MG63 (cell line): ENCODE data around the gene CEP112. TPM values are rescaled to one million over a fixed set of nuclear protein-coding genes. Genes with fewer than 3 reads are reported as not detected.

Source experiments
- DNase-seq: peaks from one replicate; pipeline ENCODE4 v3.0.0-alpha.2; 2020
- H3K27me3 ChIP-seq: fragments of 250-450 bp; sonication (Bioruptor Pico); 2 replicates; pipeline ENCODE4 v1.5.1; 2020; ENCODE audit warnings: mild to moderate bottlenecking, moderate library complexity
- H3K36me3 ChIP-seq: fragments of 250-450 bp; sonication (Bioruptor Pico); 2 replicates; pipeline ENCODE4 v1.5.1; 2020; ENCODE audit warnings: mild to moderate bottlenecking, moderate library complexity
- H3K4me3 ChIP-seq: fragments of 250-450 bp; sonication (Bioruptor Pico); 2 replicates; pipeline ENCODE4 v1.5.1; 2020; ENCODE audit warnings: mild to moderate bottlenecking, moderate library complexity
- H3K9me3 ChIP-seq: fragments of 250-450 bp; sonication (Bioruptor Pico); 2 replicates; pipeline ENCODE4 v1.5.1; 2020; ENCODE audit warnings: mild to moderate bottlenecking, moderate library complexity
- total RNA-seq: library from RNA; depleted of rRNA; stranded (reverse); fragments of >200 nt; shearing (Covaris generic); gene quantifications from 2 replicates; pipeline ENCODE4 v1.2.3, GENCODE V29; 2014; ENCODE audit warnings: low replicate concordance

The CEP112 gene
- total RNA-seq, 1 experiment from 2014 or later = 0.59 TPM

DNA sequence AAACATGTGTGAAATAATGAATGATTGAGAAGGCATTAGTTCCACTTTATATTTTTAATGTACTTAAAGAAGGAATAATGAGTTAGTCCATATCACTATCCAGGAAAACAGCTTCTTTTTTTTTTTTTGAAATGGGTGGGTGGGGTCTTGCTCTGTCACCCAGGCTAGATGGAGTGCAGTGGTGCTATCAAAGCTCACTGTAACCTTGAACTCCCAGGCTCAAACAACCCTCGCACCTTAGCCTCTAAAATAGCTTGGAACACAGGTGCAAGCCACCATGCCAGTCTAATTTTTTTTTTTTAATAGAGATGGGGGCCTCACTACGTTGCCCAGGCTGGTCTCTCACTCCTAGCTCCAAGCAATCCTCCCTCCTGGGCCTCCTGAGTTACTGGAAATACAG is 275.5 kb downstream of the CEP112 start:
- Histone ChIP-seq H3K36me3 (no peaks in the 10 kb centered on the region), H3K4me3 (no peak overlapping the region), H3K9me3 (no peaks in the 10 kb centered on the region), H3K27me3 (no peaks in the 10 kb centered on the region)
- no peak for DNase-seq

GRCh38 chr17:65914784-65915342 is 277.1 kb downstream of the CEP112 start:
- Histone ChIP-seq H3K27me3 (no peaks in the 10 kb centered on the region), H3K36me3 (no peaks in the 10 kb centered on the region), H3K9me3 (peaks cover 7% of the 10 kb centered on the region), H3K4me3 (no peak overlapping the region)
- no peak for DNase-seq

- H3K9me3 ChIP-seq = peaks cover 7% of the 10 kb centered on the region
- no peaks in the 10 kb centered on the region for H3K36me3 ChIP-seq
- H3K27me3 ChIP-seq = no peaks in the 10 kb centered on the region
- no peak overlapping the region for H3K4me3 ChIP-seq
- no peak for DNase-seq
Measured at GRCh38 chr17:65913326-65913850, 278.5 kb downstream of the CEP112 start.

GRCh38 chr17:65910836-65911235 is 281.1 kb downstream of the CEP112 start:
- H3K36me3 ChIP-seq = no peaks in the 10 kb centered on the region
- H3K9me3 ChIP-seq = peaks cover 7% of the 10 kb centered on the region
- no peak for DNase-seq
- no peak overlapping the region for H3K4me3 ChIP-seq
- no peaks in the 10 kb centered on the region for H3K27me3 ChIP-seq

DNA sequence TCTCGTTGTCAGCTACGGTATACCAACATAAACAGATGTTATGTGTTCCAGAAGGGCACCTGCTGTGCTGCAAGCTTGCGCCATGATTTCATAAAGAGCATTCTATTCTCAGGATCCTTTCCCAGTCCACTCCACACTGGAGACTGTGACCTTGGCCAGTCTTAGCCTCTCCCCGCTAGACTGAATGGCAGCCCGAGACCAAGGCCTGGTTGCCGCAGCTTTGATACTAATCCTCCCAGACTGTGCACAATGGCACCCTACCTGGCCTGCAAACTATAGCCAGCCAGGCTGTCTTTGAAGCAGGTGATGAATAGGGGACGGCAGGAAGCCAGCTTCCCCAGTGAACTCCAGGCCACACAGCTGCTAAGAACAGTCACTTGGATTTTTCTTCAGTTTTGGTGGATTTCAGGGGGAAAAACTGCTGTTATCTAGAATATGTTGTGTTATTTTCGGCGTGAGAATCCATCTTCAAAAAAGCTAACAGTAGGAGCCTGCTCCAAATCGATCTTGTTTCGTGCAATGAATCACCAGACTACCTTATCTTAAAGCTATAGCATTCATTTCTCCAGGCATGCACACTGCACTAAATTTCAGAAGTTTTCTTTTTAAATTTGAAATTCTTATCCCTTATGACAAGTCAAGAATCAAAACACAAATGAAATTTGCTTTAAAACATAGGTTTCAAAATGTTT is 289.0 kb downstream of the CEP112 start:
- Histone ChIP-seq H3K36me3 (no peaks in the 10 kb centered on the region), H3K4me3 (no peak overlapping the region), H3K9me3 (no peaks in the 10 kb centered on the region), H3K27me3 (no peaks in the 10 kb centered on the region)
- DNase-seq = no peak

GRCh38 chr17:65902155-65902554 is 289.8 kb downstream of the CEP112 start:
- no peaks in the 10 kb centered on the region for H3K27me3 ChIP-seq
- DNase-seq = no peak

GRCh38 chr17:65901394-65901793 is 290.5 kb downstream of the CEP112 start:
- DNase-seq = no peak
- no peak overlapping the region for H3K4me3 ChIP-seq

More at GRCh38 chr17:65902155-65902554, 289.8 kb downstream of the CEP112 start:
- Histone ChIP-seq H3K9me3 (no peaks in the 10 kb centered on the region), H3K36me3 (no peaks in the 10 kb centered on the region), H3K4me3 (no peak overlapping the region)

DNA sequence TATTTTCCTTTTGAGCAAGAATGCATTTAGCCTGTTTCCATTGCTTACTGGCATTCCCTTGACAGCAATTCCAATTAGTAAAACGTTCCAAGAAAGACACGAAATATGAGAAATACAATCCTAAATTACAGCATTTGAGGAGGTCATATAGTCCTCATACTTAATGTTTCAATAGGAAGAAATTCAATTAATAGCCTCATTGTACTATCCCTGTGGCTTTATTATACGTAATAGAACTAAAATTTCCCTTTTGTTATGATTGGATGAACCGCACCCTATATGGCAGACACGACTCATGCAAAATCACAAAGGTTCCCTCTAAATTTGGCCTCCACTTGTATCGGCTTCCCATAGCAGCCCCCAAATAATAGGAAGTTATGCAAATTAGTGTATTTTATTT is 291.7 kb downstream of the CEP112 start:
- no peaks in the 10 kb centered on the region for H3K9me3 ChIP-seq
- H3K4me3 ChIP-seq = no peak overlapping the region
- H3K36me3 ChIP-seq = no peaks in the 10 kb centered on the region
- DNase-seq = no peak
- H3K27me3 ChIP-seq = no peaks in the 10 kb centered on the region

More at GRCh38 chr17:65901394-65901793, 290.5 kb downstream of the CEP112 start:
- Histone ChIP-seq H3K36me3 (no peaks in the 10 kb centered on the region), H3K9me3 (no peaks in the 10 kb centered on the region), H3K27me3 (no peaks in the 10 kb centered on the region)

DNA sequence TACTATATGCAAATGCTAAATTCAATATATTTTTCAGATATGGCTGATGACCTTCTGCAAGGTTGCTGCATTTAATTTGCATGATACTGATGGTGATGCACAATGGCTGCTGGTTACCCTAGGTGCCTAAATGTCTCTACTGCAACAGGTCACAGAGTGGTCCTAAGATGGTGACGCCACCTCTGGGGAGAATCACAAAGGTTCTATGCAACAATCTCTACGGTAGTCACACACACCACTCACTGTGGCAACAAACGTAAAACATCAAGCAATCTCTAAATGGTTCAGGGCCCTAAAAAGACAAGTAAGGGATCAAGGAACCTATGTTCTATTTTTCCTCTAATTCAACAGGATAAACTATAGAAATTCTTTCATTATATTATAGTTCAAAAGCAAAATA is 293.3 kb downstream of the CEP112 start:
- H3K36me3 ChIP-seq = no peaks in the 10 kb centered on the region
- H3K4me3 ChIP-seq = no peak overlapping the region
- no peak for DNase-seq
- H3K27me3 ChIP-seq = no peaks in the 10 kb centered on the region
- no peaks in the 10 kb centered on the region for H3K9me3 ChIP-seq

DNA sequence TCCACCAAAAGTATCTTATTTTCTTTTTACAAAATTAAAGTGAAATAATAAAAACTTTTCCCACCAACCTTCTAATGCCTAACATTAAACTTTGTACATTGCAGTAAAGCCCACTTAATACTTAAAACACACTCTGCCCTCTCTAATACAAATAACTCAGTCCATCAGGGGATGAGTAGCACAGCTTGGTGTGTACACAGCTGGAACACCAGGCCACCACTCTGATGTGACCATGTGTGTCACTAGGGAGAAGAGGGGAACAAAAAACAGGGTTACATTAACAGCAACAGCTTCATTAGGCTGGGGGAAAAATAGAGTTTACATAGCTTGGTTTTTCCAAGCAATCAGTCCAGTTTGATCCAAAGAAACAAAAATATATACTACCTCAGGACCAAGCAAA is 295.0 kb downstream of the CEP112 start:
- no peaks in the 10 kb centered on the region for H3K36me3 ChIP-seq
- DNase-seq = no peak
- no peaks in the 10 kb centered on the region for H3K9me3 ChIP-seq
- H3K4me3 ChIP-seq = no peak overlapping the region
- H3K27me3 ChIP-seq = no peaks in the 10 kb centered on the region

- DNase-seq = no peak
- Histone ChIP-seq H3K4me3 (no peak overlapping the region), H3K36me3 (no peaks in the 10 kb centered on the region), H3K9me3 (no peaks in the 10 kb centered on the region), H3K27me3 (no peaks in the 10 kb centered on the region)
Measured at GRCh38 chr17:65895969-65896368, 296.0 kb downstream of the CEP112 start.

GRCh38 chr17:65893692-65894279 is 298.1 kb downstream of the CEP112 start:
- Histone ChIP-seq H3K4me3 (no peak overlapping the region), H3K36me3 (no peaks in the 10 kb centered on the region), H3K9me3 (no peaks in the 10 kb centered on the region), H3K27me3 (no peaks in the 10 kb centered on the region)
- no peak for DNase-seq

DNA sequence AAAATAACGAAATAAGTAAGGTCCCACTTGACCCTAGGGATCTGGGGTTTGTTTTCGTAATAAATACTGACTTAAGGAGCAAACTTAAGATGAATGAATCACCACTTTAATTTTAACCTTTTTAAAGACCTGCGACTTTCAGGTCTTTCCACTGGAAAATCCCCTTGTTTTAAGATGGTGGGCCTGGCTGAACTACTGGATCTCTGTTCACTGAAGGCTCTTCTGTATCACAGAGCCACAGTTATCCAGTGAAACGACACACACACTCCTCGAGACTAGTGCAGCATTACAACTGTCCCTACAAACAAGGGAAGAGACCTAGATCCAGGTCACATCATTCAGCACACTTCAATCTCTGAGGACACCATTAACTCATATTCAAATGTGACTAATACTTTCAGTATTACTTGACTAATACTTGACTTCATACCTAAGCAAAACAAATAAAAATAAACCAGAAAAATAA is 299.0 kb downstream of the CEP112 start:
- DNase-seq = no peak
- H3K36me3 ChIP-seq = no peaks in the 10 kb centered on the region
- H3K27me3 ChIP-seq = no peaks in the 10 kb centered on the region
- no peak overlapping the region for H3K4me3 ChIP-seq
- no peaks in the 10 kb centered on the region for H3K9me3 ChIP-seq

- no peak overlapping the region for H3K4me3 ChIP-seq
- no peaks in the 10 kb centered on the region for H3K36me3 ChIP-seq
- DNase-seq = no peak
- H3K9me3 ChIP-seq = no peaks in the 10 kb centered on the region
- no peaks in the 10 kb centered on the region for H3K27me3 ChIP-seq
Measured at GRCh38 chr17:65891231-65891735, 300.6 kb downstream of the CEP112 start.

GRCh38 chr17:65888649-65889048 is 303.3 kb downstream of the CEP112 start:
- DNase-seq = peak; percentile 4
- H3K4me3 ChIP-seq = no peak overlapping the region
- no peaks in the 10 kb centered on the region for H3K27me3 ChIP-seq
- no peaks in the 10 kb centered on the region for H3K36me3 ChIP-seq
- H3K9me3 ChIP-seq = no peaks in the 10 kb centered on the region

DNA sequence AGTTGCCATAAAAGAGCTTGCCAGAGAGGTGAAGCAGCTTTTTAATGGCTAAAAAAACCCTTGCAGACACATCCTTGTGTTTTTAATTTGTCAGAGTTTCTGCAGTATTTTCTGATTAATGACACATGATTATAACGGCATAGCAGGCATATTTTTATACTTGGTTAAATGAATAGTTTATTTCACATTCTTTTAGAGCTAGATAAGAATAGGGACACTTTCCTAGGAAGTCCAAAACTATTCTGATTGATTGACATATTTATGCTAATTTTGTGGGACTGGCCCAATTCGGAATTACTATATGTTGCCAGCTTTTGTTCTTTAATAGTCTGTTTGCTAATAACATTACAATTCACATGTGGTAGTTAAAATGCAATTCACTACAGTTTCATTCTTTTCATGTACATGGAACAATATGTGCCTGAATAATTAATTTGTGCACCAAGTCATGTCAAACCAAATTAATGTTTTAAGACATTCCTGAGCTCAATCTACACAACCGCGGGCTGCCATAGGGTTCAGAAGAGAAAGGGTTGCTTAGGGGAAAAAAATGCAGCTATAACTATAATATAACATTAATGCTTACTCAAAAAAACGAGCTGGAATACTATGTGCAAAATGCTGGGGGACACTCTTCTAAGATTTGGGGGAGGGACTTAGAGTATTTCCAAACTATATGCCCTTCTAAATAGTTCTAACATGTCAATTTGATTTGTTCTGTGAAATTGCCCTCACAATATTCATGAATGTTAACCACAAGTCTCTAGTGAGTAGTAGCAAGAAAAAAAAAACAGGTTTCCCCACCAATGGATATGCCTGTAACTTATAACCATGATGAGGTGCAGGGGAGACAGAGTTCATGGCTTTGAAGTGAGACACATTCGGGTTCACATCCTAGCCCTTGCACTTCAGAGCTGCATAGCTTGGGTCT is 305.4 kb downstream of the CEP112 start:
- Histone ChIP-seq H3K9me3 (no peaks in the 10 kb centered on the region), H3K4me3 (no peak overlapping the region), H3K36me3 (no peaks in the 10 kb centered on the region), H3K27me3 (no peaks in the 10 kb centered on the region)
- no peak for DNase-seq
